ENCODE data around the gene CRABP1. TPM values are rescaled to one million over a fixed set of nuclear protein-coding genes. Genes with fewer than 3 reads are reported as not detected.

The CRABP1 gene
- polyA plus RNA-seq, 1 donor from 2014 or later: 7.0 TPM

DNA sequence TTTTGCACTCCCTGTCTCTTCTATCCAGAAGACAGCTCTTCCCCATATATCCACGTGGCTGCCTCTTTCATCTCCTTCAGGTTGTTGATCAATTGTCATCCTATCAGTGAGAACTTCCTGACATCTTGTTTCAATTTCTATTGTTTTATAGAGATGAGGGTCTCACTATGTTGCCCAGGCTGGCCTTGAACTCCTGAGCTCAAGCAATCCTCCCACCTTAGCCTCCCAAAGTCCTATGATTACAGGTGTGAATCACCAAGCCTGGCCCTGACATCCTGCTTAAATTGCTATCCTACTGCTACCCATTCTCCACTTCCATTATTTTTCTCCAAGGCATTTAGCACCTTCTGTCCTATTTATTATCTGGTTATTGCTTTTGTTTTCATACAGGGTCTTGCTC is 53.0 kb downstream of the CRABP1 start:
- Histone ChIP-seq H3K9me3 (ENCODE audit: low read length) (no peaks in the 10 kb centered on the region), H3F3A (ENCODE audit: insufficient read depth, low read length, poor library complexity, severe bottlenecking) (no peaks in the 10 kb centered on the region), H3K4me2 (ENCODE audit: low read length) (no peak overlapping the region), H3K9ac (ENCODE audit: low read length) (no peak overlapping the region), H2AFZ (ENCODE audit: low read depth, low read length) (no peak overlapping the region), H3K27me3 (ENCODE audit: insufficient read depth, low read depth, low read length) (no peaks in the 10 kb centered on the region), H3K79me2 (replicated peaks; ENCODE audit: insufficient read depth, low read length) (no peaks in the 10 kb centered on the region), H3K27ac (ENCODE audit: low read length) (no peak overlapping the region), H3K9me2 (ENCODE audit: insufficient read depth, low read length) (no peaks in the 10 kb centered on the region), H3K4me3 (ENCODE audit: low read length) (no peak overlapping the region), H3K36me3 (ENCODE audit: insufficient read depth, low read length) (no peaks in the 10 kb centered on the region), H4K20me1 (ENCODE audit: insufficient read depth) (no peaks in the 10 kb centered on the region)
- TF ChIP-seq, protein P1, sequence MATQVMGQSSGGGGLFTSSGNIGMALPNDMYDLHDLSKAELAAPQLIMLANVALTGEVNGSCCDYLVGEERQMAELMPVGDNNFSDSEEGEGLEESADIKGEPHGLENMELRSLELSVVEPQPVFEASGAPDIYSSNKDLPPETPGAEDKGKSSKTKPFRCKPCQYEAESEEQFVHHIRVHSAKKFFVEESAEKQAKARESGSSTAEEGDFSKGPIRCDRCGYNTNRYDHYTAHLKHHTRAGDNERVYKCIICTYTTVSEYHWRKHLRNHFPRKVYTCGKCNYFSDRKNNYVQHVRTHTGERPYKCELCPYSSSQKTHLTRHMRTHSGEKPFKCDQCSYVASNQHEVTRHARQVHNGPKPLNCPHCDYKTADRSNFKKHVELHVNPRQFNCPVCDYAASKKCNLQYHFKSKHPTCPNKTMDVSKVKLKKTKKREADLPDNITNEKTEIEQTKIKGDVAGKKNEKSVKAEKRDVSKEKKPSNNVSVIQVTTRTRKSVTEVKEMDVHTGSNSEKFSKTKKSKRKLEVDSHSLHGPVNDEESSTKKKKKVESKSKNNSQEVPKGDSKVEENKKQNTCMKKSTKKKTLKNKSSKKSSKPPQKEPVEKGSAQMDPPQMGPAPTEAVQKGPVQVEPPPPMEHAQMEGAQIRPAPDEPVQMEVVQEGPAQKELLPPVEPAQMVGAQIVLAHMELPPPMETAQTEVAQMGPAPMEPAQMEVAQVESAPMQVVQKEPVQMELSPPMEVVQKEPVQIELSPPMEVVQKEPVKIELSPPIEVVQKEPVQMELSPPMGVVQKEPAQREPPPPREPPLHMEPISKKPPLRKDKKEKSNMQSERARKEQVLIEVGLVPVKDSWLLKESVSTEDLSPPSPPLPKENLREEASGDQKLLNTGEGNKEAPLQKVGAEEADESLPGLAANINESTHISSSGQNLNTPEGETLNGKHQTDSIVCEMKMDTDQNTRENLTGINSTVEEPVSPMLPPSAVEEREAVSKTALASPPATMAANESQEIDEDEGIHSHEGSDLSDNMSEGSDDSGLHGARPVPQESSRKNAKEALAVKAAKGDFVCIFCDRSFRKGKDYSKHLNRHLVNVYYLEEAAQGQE (IDR thresholded peaks at IDR 0.05; ENCODE audit: borderline replicate concordance): no peak
- TF ChIP-seq SMC3 (conservative IDR thresholded peaks at IDR 0.05; ENCODE audit: poor library complexity) (no peak), POLR2AphosphoS5 (IDR thresholded peaks at IDR 0.05) (no peak), RAD21 (conservative IDR thresholded peaks at IDR 0.05) (no peak), MXI1 (conservative IDR thresholded peaks at IDR 0.05; ENCODE audit: poor library complexity, severe bottlenecking) (no peak), EP300 (conservative IDR thresholded peaks at IDR 0.05; ENCODE audit: poor library complexity, severe bottlenecking) (no peak)

GRCh38 chr15:78394026-78394425 is 53.9 kb downstream of the CRABP1 start:
- H3F3A ChIP-seq (ENCODE audit: insufficient read depth, low read length, poor library complexity, severe bottlenecking): no peaks in the 10 kb centered on the region
- H3K79me2 ChIP-seq (replicated peaks; ENCODE audit: insufficient read depth, low read length): no peaks in the 10 kb centered on the region
- H3K9ac ChIP-seq (ENCODE audit: low read length): no peak overlapping the region
- H3K4me2 ChIP-seq (ENCODE audit: low read length): no peak overlapping the region
- no peaks in the 10 kb centered on the region for H3K9me2 ChIP-seq (ENCODE audit: insufficient read depth, low read length)
- no peaks in the 10 kb centered on the region for H4K20me1 ChIP-seq (ENCODE audit: insufficient read depth)
- H3K4me3 ChIP-seq (ENCODE audit: low read length): no peak overlapping the region
- TF ChIP-seq EZH2 (IDR thresholded peaks at IDR 0.05; ENCODE audit: borderline replicate concordance, insufficient read depth, low read length, poor library complexity, severe bottlenecking) (no peak), TAF1 (IDR thresholded peaks at IDR 0.05; ENCODE audit: low read depth) (no peak), POLR2AphosphoS5 (IDR thresholded peaks at IDR 0.05) (no peak), EP300 (conservative IDR thresholded peaks at IDR 0.05; ENCODE audit: poor library complexity, severe bottlenecking) (no peak)
- H3K36me3 ChIP-seq (ENCODE audit: insufficient read depth, low read length): no peaks in the 10 kb centered on the region
- no peak overlapping the region for H3K27ac ChIP-seq (ENCODE audit: low read length)
- no peaks in the 10 kb centered on the region for H3K27me3 ChIP-seq (ENCODE audit: insufficient read depth, low read depth, low read length)
- H2AFZ ChIP-seq (ENCODE audit: low read depth, low read length): no peak overlapping the region
- no peaks in the 10 kb centered on the region for H3K9me3 ChIP-seq (ENCODE audit: low read length)

GRCh38 chr15:78394981-78395616 is 54.9 kb downstream of the CRABP1 start:
- H4K20me1 ChIP-seq (ENCODE audit: insufficient read depth): no peaks in the 10 kb centered on the region
- no peaks in the 10 kb centered on the region for H3K36me3 ChIP-seq (ENCODE audit: insufficient read depth, low read length)
- H3K9me3 ChIP-seq (ENCODE audit: low read length): no peaks in the 10 kb centered on the region
- no peak overlapping the region for H3K4me2 ChIP-seq (ENCODE audit: low read length)
- H3K9me2 ChIP-seq (ENCODE audit: insufficient read depth, low read length): no peaks in the 10 kb centered on the region
- no peak overlapping the region for H3K27ac ChIP-seq (ENCODE audit: low read length)
- no peaks in the 10 kb centered on the region for H3F3A ChIP-seq (ENCODE audit: insufficient read depth, low read length, poor library complexity, severe bottlenecking)
- H3K79me2 ChIP-seq (replicated peaks; ENCODE audit: insufficient read depth, low read length): no peaks in the 10 kb centered on the region
- no peaks in the 10 kb centered on the region for H3K27me3 ChIP-seq (ENCODE audit: insufficient read depth, low read depth, low read length)
- H3K9ac ChIP-seq (ENCODE audit: low read length): no peak overlapping the region
- no peak for TF ChIP-seq MXI1 (conservative IDR thresholded peaks at IDR 0.05; ENCODE audit: poor library complexity, severe bottlenecking)
- no peak for TF ChIP-seq RAD21 (conservative IDR thresholded peaks at IDR 0.05)
- no peak for TF ChIP-seq POLR2AphosphoS5 (IDR thresholded peaks at IDR 0.05)
- TF ChIP-seq, protein P1 (IDR thresholded peaks at IDR 0.05; ENCODE audit: borderline replicate concordance): no peak
- TF ChIP-seq TAF1 (IDR thresholded peaks at IDR 0.05; ENCODE audit: low read depth): no peak
- TF ChIP-seq SMC3 (conservative IDR thresholded peaks at IDR 0.05; ENCODE audit: poor library complexity): no peak
- no peak for TF ChIP-seq CTCF (IDR thresholded peaks at IDR 0.05; ENCODE audit: poor library complexity, severe bottlenecking)
- TF ChIP-seq EZH2 (IDR thresholded peaks at IDR 0.05; ENCODE audit: borderline replicate concordance, insufficient read depth, low read length, poor library complexity, severe bottlenecking): no peak
- no peak for TF ChIP-seq EP300 (conservative IDR thresholded peaks at IDR 0.05; ENCODE audit: poor library complexity, severe bottlenecking)
- H2AFZ ChIP-seq (ENCODE audit: low read depth, low read length): no peak overlapping the region
- H3K4me3 ChIP-seq (ENCODE audit: low read length): no peak overlapping the region

Data from neural cell (in vitro differentiated cells).